ENCODE measurements around the gene HFE. TPM values are rescaled to one million over a fixed set of nuclear protein-coding genes. Genes with fewer than 3 reads are reported as not detected.

The HFE gene
- total and polyA plus RNA-seq, 10 of the 15 experiments (the other 5 are each of a cell fraction or from before 2014, with no cell fraction given): 0.52 to 5.9 (median 1.7) TPM

GRCh38 chr6:26064619-26065257 is 22.5 kb upstream of the HFE start (continued):
- TF ChIP-seq ZNF217 (IDR thresholded peaks at IDR 0.05) (peak; percentile 78), KDM1A (IDR thresholded peaks at IDR 0.05; ENCODE audit: borderline replicate concordance) (no peak), MYB (IDR thresholded peaks at IDR 0.05; ENCODE audit: borderline replicate concordance, low read depth, low read length) (no peak), NFYB (IDR thresholded peaks at IDR 0.05; ENCODE audit: insufficient read depth, low read depth, low read length) (no peak), EED (IDR thresholded peaks at IDR 0.05; ENCODE audit: low read depth) (no peak), PAX8 (IDR thresholded peaks at IDR 0.05) (no peak), MLLT1 (IDR thresholded peaks at IDR 0.05) (peak; percentile 54; the same call in 1 of the 2 replicates), NR2C1 (IDR thresholded peaks at IDR 0.05) (no peak), ATF7 (IDR thresholded peaks at IDR 0.05; ENCODE audit: low read depth) (no peak), ZNF622 (IDR thresholded peaks at IDR 0.05) (no peak), CBX5 (IDR thresholded peaks at IDR 0.05; ENCODE audit: low read depth) (no peak), HDGF (IDR thresholded peaks at IDR 0.05) (no peak), SKIL (IDR thresholded peaks at IDR 0.05; ENCODE audit: low read depth, poor library complexity, severe bottlenecking) (no peak), TARDBP (IDR thresholded peaks at IDR 0.05; ENCODE audit: borderline replicate concordance) (no peak), IRF3 (IDR thresholded peaks at IDR 0.05) (no peak), TAF1 (IDR thresholded peaks at IDR 0.05; ENCODE audit: borderline replicate concordance, low read depth, low read length) (no peak), CTCF (IDR thresholded peaks at IDR 0.05 in 2 of 3, conservative IDR thresholded peaks at IDR 0.05 in 1 of 3; ENCODE audit: control insufficient read depth in 2 of 3, extremely low read depth in 1 of 3, insufficient read depth in 1 of 3, low read depth in 3 of 3, low read length in 3 of 3) (peak; percentile 64 to 74 (median 72)), SMARCA5 (IDR thresholded peaks at IDR 0.05) (peak; percentile 99), RAD21 (IDR thresholded peaks at IDR 0.05; ENCODE audit: insufficient read depth, low read depth, low read length) (peak; percentile 70), ZBTB33 (IDR thresholded peaks at IDR 0.05) (peak; percentile 21; the same call in 1 of the 2 replicates), CHD2 (IDR thresholded peaks at IDR 0.05; ENCODE audit: borderline replicate concordance, low read depth, low read length) (no peak)

Measured in GM12878 (cell line).